ENCODE data around the gene POLR3K.

Gene POLR3K

GRCh38 chr16:45454-45853 lies 8.0 kb downstream of the POLR3K start:
- TF ChIP-seq, protein P1, sequence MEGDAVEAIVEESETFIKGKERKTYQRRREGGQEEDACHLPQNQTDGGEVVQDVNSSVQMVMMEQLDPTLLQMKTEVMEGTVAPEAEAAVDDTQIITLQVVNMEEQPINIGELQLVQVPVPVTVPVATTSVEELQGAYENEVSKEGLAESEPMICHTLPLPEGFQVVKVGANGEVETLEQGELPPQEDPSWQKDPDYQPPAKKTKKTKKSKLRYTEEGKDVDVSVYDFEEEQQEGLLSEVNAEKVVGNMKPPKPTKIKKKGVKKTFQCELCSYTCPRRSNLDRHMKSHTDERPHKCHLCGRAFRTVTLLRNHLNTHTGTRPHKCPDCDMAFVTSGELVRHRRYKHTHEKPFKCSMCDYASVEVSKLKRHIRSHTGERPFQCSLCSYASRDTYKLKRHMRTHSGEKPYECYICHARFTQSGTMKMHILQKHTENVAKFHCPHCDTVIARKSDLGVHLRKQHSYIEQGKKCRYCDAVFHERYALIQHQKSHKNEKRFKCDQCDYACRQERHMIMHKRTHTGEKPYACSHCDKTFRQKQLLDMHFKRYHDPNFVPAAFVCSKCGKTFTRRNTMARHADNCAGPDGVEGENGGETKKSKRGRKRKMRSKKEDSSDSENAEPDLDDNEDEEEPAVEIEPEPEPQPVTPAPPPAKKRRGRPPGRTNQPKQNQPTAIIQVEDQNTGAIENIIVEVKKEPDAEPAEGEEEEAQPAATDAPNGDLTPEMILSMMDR (IDR thresholded peaks at IDR 0.05; ENCODE audit: control extremely low read depth, extremely low read depth, low read depth, missing control alignments): no peak
- POLR2A ChIA-PET: no interaction called here
- DNase-seq (ENCODE audit: extremely low spot score): no peak
- CTCF ChIA-PET: interaction anchor here (0.8 to 3.4 kb wide), 2 partner anchors 20 to 51 kb away, joined by 3 to 11 read pairs; no protein-coding TSS in a partner anchor

- DNase-seq (ENCODE audit: extremely low spot score): no peak
- TF ChIP-seq, protein P1 (IDR thresholded peaks at IDR 0.05; ENCODE audit: control extremely low read depth, extremely low read depth, low read depth, missing control alignments): no peak
- CTCF ChIA-PET: interaction anchor here (0.8 to 3.4 kb wide), 2 partner anchors 21 to 52 kb away, joined by 3 to 11 read pairs; no protein-coding TSS in a partner anchor
- POLR2A ChIA-PET: no interaction called here
Measured at GRCh38 chr16:44655-45054, 8.8 kb downstream of the POLR3K start.

DNA sequence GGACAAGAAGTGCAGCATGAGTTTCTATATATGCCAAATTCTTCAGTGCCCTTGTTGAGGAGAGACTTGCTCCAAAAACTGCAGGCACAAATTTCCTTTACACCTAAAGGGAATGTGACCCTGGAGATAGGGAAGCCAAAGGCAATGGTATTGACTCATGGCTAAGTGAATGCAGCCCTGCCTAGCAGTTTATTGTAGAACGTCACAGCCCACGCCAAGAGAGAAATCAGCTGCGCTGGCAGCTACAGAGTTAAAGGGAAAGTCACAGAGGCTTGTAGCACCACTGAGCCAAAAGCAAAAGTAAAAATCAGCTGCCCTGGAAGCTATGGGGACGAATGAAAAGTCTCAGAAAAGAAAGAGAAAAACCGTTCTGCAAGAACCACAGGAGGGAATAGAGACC lies 10.1 kb downstream of the POLR3K start:
- no peak for DNase-seq (ENCODE audit: extremely low spot score)
- TF ChIP-seq, protein P1 (IDR thresholded peaks at IDR 0.05; ENCODE audit: control extremely low read depth, extremely low read depth, low read depth, missing control alignments): no peak
- CTCF ChIA-PET: interaction anchor here (3.4 kb wide), 1 partner anchor 54 kb away, joined by 11 read pairs; no protein-coding TSS in a partner anchor
- POLR2A ChIA-PET: no interaction called here

DNA sequence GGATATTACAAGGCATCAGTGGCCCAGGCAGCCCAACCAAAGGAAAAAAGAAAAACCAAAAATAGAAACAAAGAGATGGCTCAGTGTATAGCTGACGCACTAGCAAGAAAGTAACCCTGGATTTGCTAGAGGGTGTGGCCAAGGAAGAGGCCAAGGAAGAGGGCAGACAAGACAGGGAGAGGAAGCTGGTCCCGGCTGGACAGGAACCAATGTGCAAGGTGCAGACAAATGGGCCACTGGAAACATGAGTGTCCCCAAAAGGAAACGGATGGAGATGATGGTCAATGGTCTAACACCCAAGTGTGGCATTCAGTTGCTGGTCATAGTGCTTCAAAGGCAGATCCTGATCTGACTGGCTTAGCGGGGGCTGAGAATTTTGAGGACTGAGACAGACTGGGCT lies 10.7 kb downstream of the POLR3K start:
- TF ChIP-seq, protein P1 (IDR thresholded peaks at IDR 0.05; ENCODE audit: control extremely low read depth, extremely low read depth, low read depth, missing control alignments): no peak
- POLR2A ChIA-PET: no interaction called here
- CTCF ChIA-PET: interaction anchor here (3.4 kb wide), 1 partner anchor 54 kb away, joined by 11 read pairs; no protein-coding TSS in a partner anchor

DNA sequence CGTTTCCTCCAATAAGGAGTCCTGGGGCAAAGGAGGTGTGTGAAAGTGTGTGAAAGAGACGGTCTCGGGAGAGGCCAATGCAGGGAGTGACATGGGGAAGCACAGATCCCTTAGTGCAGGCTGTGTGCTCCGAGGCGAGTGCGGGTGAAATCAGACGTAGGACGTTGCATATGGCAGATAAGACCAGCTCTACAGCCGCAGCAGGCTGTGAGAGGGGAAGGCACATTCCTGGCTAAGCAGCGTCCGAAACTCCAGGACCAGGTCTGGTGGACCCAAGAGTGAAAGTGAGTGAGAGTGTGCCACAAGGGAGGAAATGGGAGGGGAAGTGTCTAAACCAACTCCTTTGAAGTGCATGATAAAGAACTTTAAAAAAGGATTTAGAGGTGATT lies 11.3 kb downstream of the POLR3K start:
- no peak for DNase-seq (ENCODE audit: extremely low spot score)
- POLR2A ChIA-PET: no interaction called here
- TF ChIP-seq, protein P1 (IDR thresholded peaks at IDR 0.05; ENCODE audit: control extremely low read depth, extremely low read depth, low read depth, missing control alignments): no peak
- CTCF ChIA-PET: no interaction called here

More for the DNA sequence above, 10.7 kb downstream of the POLR3K start:
- no peak for DNase-seq (ENCODE audit: extremely low spot score)

DNA sequence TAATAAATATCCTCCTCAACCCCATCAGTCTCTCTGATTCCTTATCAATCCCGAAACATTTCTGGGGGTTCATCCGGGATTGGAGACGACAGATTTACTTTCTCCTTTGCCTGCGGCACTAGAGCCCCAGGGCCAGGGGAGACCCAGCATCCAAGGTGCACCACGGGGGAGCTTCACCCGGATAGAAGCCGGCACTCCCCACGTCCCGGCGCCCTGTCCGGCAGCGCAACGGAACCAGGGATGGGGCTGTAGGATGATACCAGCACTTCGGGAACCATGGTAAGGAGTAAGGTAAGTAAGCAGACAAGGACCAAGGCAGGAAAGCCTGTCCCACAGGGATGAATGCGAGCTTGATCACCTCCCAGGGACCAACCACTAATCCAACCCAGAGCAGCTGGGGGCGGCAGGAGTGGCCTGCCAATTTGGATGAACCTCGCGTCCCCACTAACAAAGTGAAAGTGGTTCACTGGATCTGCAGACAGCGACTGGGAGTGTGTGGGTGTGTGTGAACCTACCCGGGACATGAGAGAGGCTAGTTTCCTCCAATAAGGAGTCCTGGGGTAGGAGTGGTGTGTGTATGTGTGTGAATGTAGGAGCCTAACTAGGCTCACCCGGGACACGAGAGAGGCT lies 11.9 kb downstream of the POLR3K start:
- no peak for DNase-seq (ENCODE audit: extremely low spot score)
- CTCF ChIA-PET: interaction anchor here (1.0 kb wide), 1 partner anchor 24 kb away, joined by 3 read pairs; no protein-coding TSS in a partner anchor
- TF ChIP-seq, protein P1 (IDR thresholded peaks at IDR 0.05; ENCODE audit: control extremely low read depth, extremely low read depth, low read depth, missing control alignments): no peak
- POLR2A ChIA-PET: no interaction called here

Data from GM10248 (cell line).